Bronchial epithelial cell (primary cell): ENCODE results near the gene DNAH12. TPM values are rescaled to one million over a fixed set of nuclear protein-coding genes. Genes with fewer than 3 reads are reported as not detected.
A peak's percentile ranks its signal among the peaks of the same experiment; 100 is the strongest.

Source experiments
- DNase-seq: peaks from one replicate; pipeline ENCODE4 v3.0.0-alpha.2; 2010; ENCODE audit warnings: low read depth
- FAIRE-seq: peaks from 2 replicates; lab custom pipeline; 2011; peaks lifted over from hg19 to GRCh38; lab: Jason Lieb, UNC
- H3K27me3 ChIP-seq: 2 replicates; pipeline ENCODE4 v1.5.1; 2011; ENCODE audit warnings: low read length; ENCODE audit not compliant: control insufficient read depth, insufficient read depth
- H3K36me3 ChIP-seq: 2 replicates; pipeline ENCODE4 v1.5.1; 2011; ENCODE audit warnings: low read length; ENCODE audit not compliant: control insufficient read depth, insufficient read depth
- H3K4me3 ChIP-seq: 2 replicates; pipeline ENCODE4 v1.5.1; 2011; ENCODE audit warnings: mild to moderate bottlenecking, low read depth, low read length, control low read depth
- total RNA-seq: library from RNA; depleted of rRNA; stranded (reverse); fragments of >200 nt; gene quantifications from 2 replicates; pipeline ENCODE4 v1.2.1, GENCODE V29; 2014
- TF ChIP-seq, protein P1 (sequence below): IDR thresholded peaks from 2 replicates; pipeline ENCODE4 v1.5.1; 2011; ENCODE audit warnings: mild to moderate bottlenecking, moderate library complexity, low read length, control low read depth, inconsistent platforms; ENCODE audit not compliant: insufficient read depth, severe bottlenecking

Gene DNAH12
- total RNA-seq, 1 donor from 2014 or later, result under 0.01 TPM

GRCh38 chr3:57569859-57570450 is 25.8 kb upstream of the DNAH12 start:
- no peak overlapping the region for H3K4me3 ChIP-seq
- DNase-seq (no peak), FAIRE-seq (no peak)
- peaks cover 3% of the 10 kb centered on the region for H3K36me3 ChIP-seq
- TF ChIP-seq, protein P1, sequence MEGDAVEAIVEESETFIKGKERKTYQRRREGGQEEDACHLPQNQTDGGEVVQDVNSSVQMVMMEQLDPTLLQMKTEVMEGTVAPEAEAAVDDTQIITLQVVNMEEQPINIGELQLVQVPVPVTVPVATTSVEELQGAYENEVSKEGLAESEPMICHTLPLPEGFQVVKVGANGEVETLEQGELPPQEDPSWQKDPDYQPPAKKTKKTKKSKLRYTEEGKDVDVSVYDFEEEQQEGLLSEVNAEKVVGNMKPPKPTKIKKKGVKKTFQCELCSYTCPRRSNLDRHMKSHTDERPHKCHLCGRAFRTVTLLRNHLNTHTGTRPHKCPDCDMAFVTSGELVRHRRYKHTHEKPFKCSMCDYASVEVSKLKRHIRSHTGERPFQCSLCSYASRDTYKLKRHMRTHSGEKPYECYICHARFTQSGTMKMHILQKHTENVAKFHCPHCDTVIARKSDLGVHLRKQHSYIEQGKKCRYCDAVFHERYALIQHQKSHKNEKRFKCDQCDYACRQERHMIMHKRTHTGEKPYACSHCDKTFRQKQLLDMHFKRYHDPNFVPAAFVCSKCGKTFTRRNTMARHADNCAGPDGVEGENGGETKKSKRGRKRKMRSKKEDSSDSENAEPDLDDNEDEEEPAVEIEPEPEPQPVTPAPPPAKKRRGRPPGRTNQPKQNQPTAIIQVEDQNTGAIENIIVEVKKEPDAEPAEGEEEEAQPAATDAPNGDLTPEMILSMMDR, result no peak
- no peaks in the 10 kb centered on the region for H3K27me3 ChIP-seq

DNA sequence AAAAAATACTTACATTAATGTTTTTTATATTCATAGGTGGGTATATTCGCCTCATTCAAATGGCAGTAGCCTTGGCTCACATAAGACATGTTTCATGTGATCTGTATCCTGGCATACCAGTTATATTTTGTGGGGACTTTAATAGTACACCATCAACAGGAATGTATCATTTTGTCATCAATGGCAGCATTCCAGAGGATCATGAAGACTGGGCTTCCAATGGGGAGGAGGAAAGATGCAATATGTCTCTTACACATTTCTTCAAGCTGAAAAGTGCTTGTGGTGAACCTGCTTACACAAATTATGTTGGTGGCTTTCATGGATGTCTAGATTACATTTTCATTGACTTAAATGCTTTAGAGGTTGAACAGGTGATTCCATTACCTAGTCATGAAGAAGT is 15.4 kb upstream of the DNAH12 start:
- H3K36me3 ChIP-seq, result no peaks in the 10 kb centered on the region
- no peak for FAIRE-seq
- no peaks in the 10 kb centered on the region for H3K27me3 ChIP-seq
- H3K4me3 ChIP-seq, result no peak overlapping the region
- no peak for DNase-seq
- TF ChIP-seq, protein P1, result no peak

DNA sequence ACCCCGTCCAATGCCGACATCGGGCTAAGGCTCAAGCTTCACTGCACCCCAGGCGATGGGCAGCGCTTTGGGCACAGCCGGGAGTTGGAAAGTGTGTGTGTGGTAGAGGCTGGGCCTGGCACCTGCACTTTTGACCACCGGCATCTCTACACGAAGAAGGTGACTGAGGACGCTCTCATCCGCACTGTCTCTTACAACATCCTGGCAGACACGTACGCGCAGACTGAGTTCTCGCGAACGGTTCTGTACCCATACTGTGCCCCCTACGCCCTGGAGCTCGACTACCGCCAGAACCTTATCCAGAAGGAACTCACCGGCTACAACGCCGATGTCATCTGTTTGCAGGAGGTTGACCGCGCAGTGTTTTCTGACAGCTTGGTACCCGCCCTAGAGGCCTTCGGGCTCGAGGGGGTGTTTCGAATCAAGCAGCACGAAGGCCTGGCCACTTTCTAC is 13.0 kb upstream of the DNAH12 start:
- no peaks in the 10 kb centered on the region for H3K36me3 ChIP-seq
- no peaks in the 10 kb centered on the region for H3K27me3 ChIP-seq
- peak overlapping the region; percentile 83 for H3K4me3 ChIP-seq
- DNase-seq (peak; percentile 41), FAIRE-seq (no peak)
- TF ChIP-seq, protein P1, result no peak

DNA sequence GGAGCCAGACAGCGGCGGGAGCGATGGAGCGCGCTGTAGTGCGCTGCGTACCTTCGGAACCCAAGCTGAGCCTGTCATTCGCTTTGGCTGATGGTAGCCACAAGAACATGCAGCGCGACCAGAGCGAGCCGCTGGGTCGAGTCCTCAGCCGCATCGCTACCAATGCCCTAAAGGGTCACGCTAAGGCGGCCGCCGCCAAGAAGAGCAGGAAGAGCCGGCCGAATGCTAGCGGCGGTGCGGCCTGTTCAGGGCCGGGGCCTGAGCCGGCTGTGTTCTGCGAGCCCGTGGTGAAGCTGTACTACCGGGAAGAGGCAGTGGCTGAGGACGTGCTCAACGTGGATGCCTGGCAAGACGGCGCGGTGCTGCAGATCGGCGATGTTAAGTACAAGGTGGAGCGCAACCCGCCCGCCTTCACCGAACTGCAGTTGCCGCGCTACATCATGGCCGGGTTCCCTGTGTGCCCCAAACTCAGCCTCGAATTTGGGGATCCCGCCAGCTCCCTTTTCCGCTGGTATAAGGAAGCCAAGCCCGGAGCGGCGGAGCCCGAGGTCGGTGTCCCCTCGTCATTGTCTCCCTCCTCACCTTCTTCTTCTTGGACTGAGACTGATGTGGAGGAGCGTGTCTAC is 12.4 kb upstream of the DNAH12 start:
- FAIRE-seq, result no peak
- TF ChIP-seq, protein P1, result no peak
- Histone ChIP-seq H3K27me3 (no peaks in the 10 kb centered on the region), H3K36me3 (no peaks in the 10 kb centered on the region), H3K4me3 (peak overlapping the region; percentile 83)
- no peak for DNase-seq

DNA sequence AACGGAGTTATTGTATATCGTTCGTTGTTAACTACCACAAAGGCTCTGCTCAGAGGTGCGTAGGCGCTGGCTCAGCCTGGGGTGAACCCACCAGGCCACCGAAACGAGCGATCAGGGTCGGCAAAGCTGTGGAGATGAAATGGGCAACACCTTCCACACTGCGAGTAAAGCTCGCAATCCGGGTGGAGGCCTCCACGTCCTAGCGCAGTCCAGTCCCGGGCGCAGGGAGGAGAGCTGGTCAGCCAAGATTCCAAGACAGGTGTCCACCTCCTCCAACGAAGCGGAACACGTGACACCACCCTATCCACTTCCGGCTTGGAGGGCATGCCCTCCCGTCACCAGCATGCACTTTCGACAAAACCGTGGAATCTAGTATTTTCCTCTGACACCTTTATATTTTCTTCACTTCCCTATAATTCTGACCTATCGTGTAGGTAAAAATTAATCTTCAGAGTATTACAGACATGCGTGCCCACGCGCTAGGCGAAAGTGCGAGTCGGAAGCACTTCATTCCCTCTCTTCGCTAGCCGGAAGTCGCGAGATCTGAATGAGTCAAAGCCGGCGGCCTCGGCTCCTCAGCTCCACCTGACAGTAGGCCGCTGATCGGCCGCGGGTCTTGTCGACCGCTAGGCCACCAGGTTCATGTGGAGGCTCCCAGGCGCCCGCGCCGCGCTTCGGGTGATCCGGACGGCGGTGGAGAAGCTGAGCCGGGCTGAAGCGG is 11.8 kb upstream of the DNAH12 start, which contains the start of gene PDE12:
Gene PDE12 (plus strand): TSS at position 537 of the 721 bp plus-strand sequence. CDS start 106 bp downstream, at position 643.
- peak within 1 kb of the TSS; percentile 83 for H3K4me3 ChIP-seq
- TF ChIP-seq, protein P1, result no peak
- DNase-seq (peak; percentile 77), FAIRE-seq (no peak)
- no peaks in the 10 kb centered on the region for H3K27me3 ChIP-seq
- no peaks in the 10 kb centered on the region for H3K36me3 ChIP-seq
